ENCODE measurements around the gene USP17L20.
"Not testable (repeated sequence)": the region's sequence is repeated elsewhere in the genome, so short reads cannot be mapped to it uniquely, and the experiment has no call there.

USP17L20 gene

GRCh38 chr4:9262572-9262971 is 4.6 kb downstream of the USP17L20 start, which contains the start of gene USP17L21:
Gene USP17L21 (plus strand): TSS chr4:9262872. CDS start chr4:9262872, 0 bp downstream.
- not testable (repeated sequence) for H3K36me3 ChIP-seq (ENCODE audit: control insufficient read depth in 1 of 2, insufficient read depth in 2 of 2, low read length in 2 of 2); H3K4me3 ChIP-seq (ENCODE audit: low read depth, low read length); H3K4me1 ChIP-seq (ENCODE audit: control insufficient read depth in 1 of 2, insufficient read depth in 2 of 2, low read length in 2 of 2); H3K27me3 ChIP-seq (ENCODE audit: insufficient read depth, low read length); H3K14ac ChIP-seq (ENCODE audit: low read length); H4K8ac ChIP-seq (ENCODE audit: low read depth, low read length); H2AFZ ChIP-seq (ENCODE audit: insufficient read depth, low read length, poor library complexity); H3K4me2 ChIP-seq (ENCODE audit: low read length); H3K27ac ChIP-seq (ENCODE audit: low read depth, low read length); DNase-seq; H3K4ac ChIP-seq (ENCODE audit: low read depth, low read length); H3K79me2 ChIP-seq (ENCODE audit: control insufficient read depth, insufficient read depth, low read length, poor library complexity); H4K12ac ChIP-seq (ENCODE audit: low read depth, low read length); H2AK5ac ChIP-seq (ENCODE audit: low read length); H3K23ac ChIP-seq (ENCODE audit: low read length); H2BK12ac ChIP-seq (ENCODE audit: low read length); H2BK120ac ChIP-seq (ENCODE audit: insufficient read depth, low read length, poor library complexity); H3K9ac ChIP-seq (ENCODE audit: low read length); H4K91ac ChIP-seq (ENCODE audit: low read depth, low read length); H3K9me3 ChIP-seq (ENCODE audit: insufficient read depth, low read depth, low read length); H3K18ac ChIP-seq (ENCODE audit: low read length); H3K79me1 ChIP-seq (ENCODE audit: low read length); H2BK5ac ChIP-seq (ENCODE audit: low read depth, low read length, poor library complexity)
- no CpG with 5 or more reads among the region's 13 CpGs for WGBS (ENCODE audit: extremely low coverage, insufficient coverage, insufficient read length)

- H4K91ac ChIP-seq (ENCODE audit: low read depth, low read length); DNase-seq; H3K27me3 ChIP-seq (ENCODE audit: insufficient read depth, low read length); H3K79me1 ChIP-seq (ENCODE audit: low read length); H2BK12ac ChIP-seq (ENCODE audit: low read length); H3K23ac ChIP-seq (ENCODE audit: low read length); H3K4ac ChIP-seq (ENCODE audit: low read depth, low read length); H3K79me2 ChIP-seq (ENCODE audit: control insufficient read depth, insufficient read depth, low read length, poor library complexity); H3K36me3 ChIP-seq (ENCODE audit: control insufficient read depth in 1 of 2, insufficient read depth in 2 of 2, low read length in 2 of 2); H3K4me1 ChIP-seq (ENCODE audit: control insufficient read depth in 1 of 2, insufficient read depth in 2 of 2, low read length in 2 of 2); H2BK5ac ChIP-seq (ENCODE audit: low read depth, low read length, poor library complexity); H3K9me3 ChIP-seq (ENCODE audit: insufficient read depth, low read depth, low read length); H3K4me2 ChIP-seq (ENCODE audit: low read length); H4K8ac ChIP-seq (ENCODE audit: low read depth, low read length); H2BK120ac ChIP-seq (ENCODE audit: insufficient read depth, low read length, poor library complexity); H2AK5ac ChIP-seq (ENCODE audit: low read length); H3K9ac ChIP-seq (ENCODE audit: low read length); H4K12ac ChIP-seq (ENCODE audit: low read depth, low read length); H2AFZ ChIP-seq (ENCODE audit: insufficient read depth, low read length, poor library complexity); H3K4me3 ChIP-seq (ENCODE audit: low read depth, low read length); H3K14ac ChIP-seq (ENCODE audit: low read length); H3K27ac ChIP-seq (ENCODE audit: low read depth, low read length); H3K18ac ChIP-seq (ENCODE audit: low read length): not testable (repeated sequence)
- WGBS (ENCODE audit: extremely low coverage, insufficient coverage, insufficient read length), result no CpG with 5 or more reads among the region's 15 CpGs
Measured at GRCh38 chr4:9267319-9267718, 9.4 kb downstream of the USP17L20 start, which contains the start of gene USP17L22. Gene USP17L22 (plus strand): TSS chr4:9267619. CDS start chr4:9267619, 0 bp downstream.

GRCh38 chr4:9271719-9272118 is 13.8 kb downstream of the USP17L20 start:
- not testable (repeated sequence) for H3K9me3 ChIP-seq (ENCODE audit: insufficient read depth, low read depth, low read length); H3K18ac ChIP-seq (ENCODE audit: low read length); H2AK5ac ChIP-seq (ENCODE audit: low read length); H2BK12ac ChIP-seq (ENCODE audit: low read length); H2BK120ac ChIP-seq (ENCODE audit: insufficient read depth, low read length, poor library complexity); H4K8ac ChIP-seq (ENCODE audit: low read depth, low read length); H2AFZ ChIP-seq (ENCODE audit: insufficient read depth, low read length, poor library complexity); DNase-seq; H3K9ac ChIP-seq (ENCODE audit: low read length); H3K4me2 ChIP-seq (ENCODE audit: low read length); H2BK5ac ChIP-seq (ENCODE audit: low read depth, low read length, poor library complexity); H3K4me3 ChIP-seq (ENCODE audit: low read depth, low read length); H3K36me3 ChIP-seq (ENCODE audit: control insufficient read depth in 1 of 2, insufficient read depth in 2 of 2, low read length in 2 of 2); H3K4ac ChIP-seq (ENCODE audit: low read depth, low read length); H3K23ac ChIP-seq (ENCODE audit: low read length); H4K12ac ChIP-seq (ENCODE audit: low read depth, low read length); H3K27ac ChIP-seq (ENCODE audit: low read depth, low read length); H3K27me3 ChIP-seq (ENCODE audit: insufficient read depth, low read length); H3K79me2 ChIP-seq (ENCODE audit: control insufficient read depth, insufficient read depth, low read length, poor library complexity); H4K91ac ChIP-seq (ENCODE audit: low read depth, low read length); H3K79me1 ChIP-seq (ENCODE audit: low read length); H3K4me1 ChIP-seq (ENCODE audit: control insufficient read depth in 1 of 2, insufficient read depth in 2 of 2, low read length in 2 of 2); H3K14ac ChIP-seq (ENCODE audit: low read length)
- WGBS (ENCODE audit: extremely low coverage, insufficient coverage, insufficient read length), result 100% methylated on average over 3 of the region's 10 CpGs

Data from trophoblast cell (in vitro differentiated cells and primary cell).